Stimulated activated CD4-positive, alpha-beta T cell treated with anti-CD3 and anti-CD28 coated beads, Interleukin-2, amount 100 ng/mL, for 48 hours (primary cell): ENCODE measurements around the gene WBP2.
"Not testable (repeated sequence)": the region's sequence is repeated elsewhere in the genome, so short reads cannot be mapped to it uniquely, and the experiment has no call there.

Experiments used
- DNase-seq, 2 donors: peaks; one replicate each; pipeline ENCODE4 v3.0.0-alpha.2; 2020

Gene WBP2

GRCh38 chr17:75812096-75813013 is 42.8 kb downstream of the WBP2 start:
- no peak for DNase-seq

DNA sequence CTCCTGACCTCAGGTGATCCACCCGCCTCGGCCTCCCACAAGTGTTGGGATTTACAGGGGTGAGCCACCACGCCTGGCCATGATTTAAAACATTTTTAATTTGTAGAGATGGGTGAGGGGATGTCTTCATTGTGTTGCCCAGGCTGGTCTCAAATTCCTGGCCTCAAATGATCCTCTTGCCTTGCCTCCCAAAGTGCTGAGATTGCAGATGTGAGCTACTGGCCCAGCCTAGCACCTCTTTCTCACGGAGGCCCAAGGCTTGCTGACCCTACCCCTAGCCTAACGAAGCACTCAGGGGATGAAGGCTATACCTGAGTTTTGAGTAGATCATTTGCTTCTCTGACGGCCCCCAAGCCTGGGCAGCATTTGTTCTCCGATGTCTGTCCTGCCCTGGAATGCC is 44.0 kb downstream of the WBP2 start:
- DNase-seq, result no peak

DNA sequence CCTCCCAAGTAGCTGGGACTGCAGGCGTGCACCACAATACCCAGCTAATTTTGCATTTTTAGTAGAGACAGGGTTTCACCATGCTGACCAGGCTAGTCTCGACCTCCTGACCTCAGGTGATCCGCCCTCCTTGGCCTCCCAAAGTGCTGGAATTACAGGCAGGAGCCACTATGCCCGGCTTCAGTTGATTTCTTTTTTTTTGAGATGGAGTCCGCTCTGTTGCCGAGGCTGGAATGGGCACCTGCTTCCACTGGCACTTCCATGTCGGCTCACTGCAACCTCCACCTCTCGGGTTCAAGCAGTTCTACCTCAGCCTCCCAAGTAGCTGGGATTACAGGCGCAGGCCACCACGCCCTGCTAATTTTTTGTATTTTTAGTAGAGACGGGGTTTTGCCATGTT is 44.4 kb downstream of the WBP2 start:
- not testable (repeated sequence) for DNase-seq

GRCh38 chr17:75810216-75810615 is 44.9 kb downstream of the WBP2 start:
- DNase-seq, result no peak

DNA sequence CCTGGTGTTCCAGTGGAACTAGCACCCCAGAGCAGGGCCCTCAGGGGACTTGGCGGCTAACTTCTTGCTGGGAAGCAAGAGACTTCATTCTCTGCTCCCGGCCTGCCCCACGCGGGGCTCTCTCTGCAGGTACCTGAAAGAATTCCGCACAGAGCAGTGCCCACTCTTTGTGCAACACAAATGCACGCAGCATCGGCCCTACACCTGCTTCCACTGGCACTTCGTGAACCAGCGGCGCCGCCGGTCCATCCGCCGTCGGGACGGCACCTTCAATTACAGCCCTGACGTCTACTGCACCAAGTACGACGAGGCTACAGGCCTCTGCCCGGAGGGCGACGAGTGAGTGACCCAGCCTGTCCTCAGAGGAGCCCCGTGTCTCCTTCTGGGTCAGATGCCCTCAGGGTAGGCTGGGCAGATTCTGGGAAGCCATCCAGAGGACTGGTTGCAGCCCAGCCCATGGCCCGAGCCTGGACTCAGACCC is 45.5 kb downstream of the WBP2 start:
- no peak for DNase-seq

GRCh38 chr17:75808905-75809621 is 46.1 kb downstream of the WBP2 start:
- no peak for DNase-seq

- DNase-seq, result no peak
Observed at GRCh38 chr17:75808549-75808904, 46.6 kb downstream of the WBP2 start.

DNA sequence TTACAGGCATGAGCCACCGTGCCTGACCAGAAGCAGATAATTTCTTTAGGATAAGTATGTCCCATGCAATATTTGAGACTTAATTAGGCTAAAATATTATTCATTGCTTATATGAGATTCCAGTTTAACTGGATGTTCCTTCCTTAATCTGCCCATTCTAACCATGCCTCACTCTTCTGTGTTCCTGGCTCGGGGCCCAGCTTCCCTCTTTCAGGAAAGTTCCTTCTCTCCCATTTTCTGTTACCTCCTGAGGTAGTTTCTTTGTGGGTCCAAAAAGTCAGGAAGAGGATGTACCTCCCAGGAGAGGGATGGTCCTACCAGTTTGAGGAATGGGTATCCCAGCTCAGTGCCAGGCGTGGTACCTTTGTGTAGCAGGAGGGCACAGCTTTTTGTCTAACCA is 47.3 kb downstream of the WBP2 start:
- no peak for DNase-seq

DNA sequence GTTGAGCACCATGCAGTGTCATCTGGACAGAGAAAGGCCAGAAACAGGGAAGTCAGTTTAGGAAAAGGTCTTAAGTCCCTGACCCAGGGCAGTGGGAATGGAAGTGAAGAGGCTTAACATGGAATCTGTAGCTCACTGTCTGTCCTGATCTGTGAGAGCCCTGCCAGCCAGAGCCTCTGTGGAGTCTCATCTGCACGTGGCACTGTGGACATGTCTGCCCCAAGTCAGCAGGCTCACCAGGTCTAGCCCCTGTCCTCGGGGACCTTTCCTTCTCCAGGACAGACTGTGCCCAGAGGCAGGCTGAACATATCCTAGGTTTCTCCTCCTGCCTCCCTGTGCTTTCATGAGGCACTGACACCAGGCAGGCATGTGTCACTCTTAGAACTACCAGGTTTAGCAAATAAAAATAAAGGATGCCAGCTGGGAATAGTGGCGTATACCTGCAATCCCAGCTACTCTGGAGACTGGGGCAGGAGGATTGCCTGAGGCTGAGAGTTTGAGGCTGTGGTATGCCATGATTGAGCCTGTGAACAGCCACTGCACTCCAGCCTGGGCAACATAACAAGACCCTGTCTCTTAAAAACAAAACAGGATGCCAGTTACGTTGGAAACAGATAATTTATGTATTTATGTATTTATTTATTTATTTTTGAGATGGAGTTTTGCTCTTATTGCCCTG is 48.2 kb downstream of the WBP2 start:
- no peak for DNase-seq

DNA sequence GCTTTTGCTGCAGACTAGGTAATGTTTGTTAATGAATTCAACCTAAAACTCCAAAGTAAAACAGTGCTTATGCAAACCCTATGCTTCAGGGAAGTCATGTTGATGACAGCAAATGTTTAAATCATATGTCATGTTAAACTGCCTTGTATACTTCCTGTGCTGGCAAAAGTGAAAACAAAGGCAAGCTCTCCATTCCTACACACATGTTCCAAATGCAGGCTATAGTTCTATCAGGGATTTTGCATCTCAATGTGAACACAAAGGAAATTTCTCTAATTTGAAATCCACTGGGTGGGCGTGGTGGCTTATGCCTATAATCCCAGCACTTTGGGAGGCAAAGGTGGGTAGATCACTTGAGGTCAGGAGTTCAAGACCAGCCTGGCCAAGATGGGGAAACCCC is 51.3 kb downstream of the WBP2 start:
- no peak for DNase-seq

DNA sequence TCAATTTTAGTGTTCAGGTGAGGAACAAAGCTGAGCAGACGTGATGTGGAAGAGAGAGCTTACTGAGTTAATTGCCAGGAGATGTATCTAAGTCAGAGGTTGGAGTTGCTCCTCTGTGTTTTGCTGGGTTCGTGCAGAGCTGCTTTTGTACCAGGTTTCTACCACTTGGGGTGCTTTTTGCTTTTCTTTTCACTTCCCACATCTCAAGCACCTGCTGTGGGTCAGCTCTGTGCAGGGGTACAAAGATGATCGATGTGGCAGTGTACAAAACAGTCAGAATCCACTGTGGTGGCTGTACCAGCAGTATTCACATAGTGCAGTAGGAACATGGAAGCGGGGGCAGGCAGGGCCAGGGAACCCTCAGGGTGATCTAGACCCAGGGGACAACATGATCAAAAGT is 55.7 kb downstream of the WBP2 start:
- no peak for DNase-seq

GRCh38 chr17:75795820-75796607 is 59.1 kb downstream of the WBP2 start:
- no peak for DNase-seq
